ENCODE data around the gene CLMN.

The CLMN gene

DNA sequence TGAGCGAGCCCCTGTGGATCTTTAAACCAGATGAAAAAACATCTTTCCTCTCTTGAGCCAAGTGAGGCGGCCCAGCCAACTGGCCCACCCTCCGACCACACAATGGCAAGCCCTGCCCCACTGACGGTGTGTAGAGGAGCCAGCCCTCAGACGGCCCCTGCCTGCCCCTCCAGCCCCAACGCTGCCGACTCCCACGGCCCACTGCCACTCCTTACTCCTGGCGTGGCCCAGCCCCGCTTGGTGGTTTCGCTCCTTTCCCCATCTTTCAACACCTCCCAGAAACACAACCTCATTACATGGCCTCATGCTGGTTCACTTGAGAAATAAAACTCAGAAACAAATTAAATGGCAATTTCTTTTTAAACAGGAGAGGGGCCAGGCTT lies 81.8 kb downstream of the CLMN start:
- no peak for DNase-seq (ENCODE audit: low spot score)

DNA sequence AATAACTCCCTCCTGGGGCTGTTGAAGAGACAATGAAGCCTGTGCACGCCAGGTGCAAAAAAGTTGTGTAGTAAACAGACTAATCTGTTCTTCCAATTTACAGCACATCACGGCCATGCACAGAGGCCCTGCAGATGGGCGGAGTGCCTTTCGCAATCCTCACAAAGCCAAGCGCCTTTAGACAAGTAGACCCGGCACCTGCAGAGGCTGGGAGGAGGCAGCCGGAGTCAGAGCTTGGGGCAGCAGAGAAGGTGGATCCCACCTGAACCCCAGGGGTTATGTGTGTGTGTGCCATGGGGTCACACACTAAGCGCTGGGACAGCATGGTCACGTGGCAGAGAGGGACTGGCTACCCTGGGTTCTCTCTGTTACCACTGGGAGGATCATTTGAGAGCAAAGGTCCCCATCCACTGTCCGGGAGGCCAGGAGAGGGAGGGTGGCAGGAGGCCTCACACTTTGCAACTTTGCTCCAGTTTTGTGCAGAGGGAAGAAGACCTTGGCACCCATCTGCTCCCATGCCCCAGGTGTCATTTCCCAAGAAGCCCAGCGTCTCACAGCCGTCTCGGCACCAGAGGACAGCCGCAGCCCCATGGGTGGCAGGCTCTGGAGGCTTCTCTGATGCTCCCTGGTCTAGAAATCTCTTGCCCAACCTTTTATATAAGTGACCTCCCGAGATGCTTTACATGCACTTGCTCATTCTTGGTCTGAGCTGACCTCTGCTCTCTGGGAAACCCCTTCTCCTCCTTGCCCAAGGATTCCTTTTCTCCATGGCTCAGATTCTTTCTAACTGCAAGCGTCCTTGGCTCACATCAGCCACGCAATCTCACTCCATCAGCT lies 82.4 kb downstream of the CLMN start:
- no peak for DNase-seq (ENCODE audit: low spot score)

DNA sequence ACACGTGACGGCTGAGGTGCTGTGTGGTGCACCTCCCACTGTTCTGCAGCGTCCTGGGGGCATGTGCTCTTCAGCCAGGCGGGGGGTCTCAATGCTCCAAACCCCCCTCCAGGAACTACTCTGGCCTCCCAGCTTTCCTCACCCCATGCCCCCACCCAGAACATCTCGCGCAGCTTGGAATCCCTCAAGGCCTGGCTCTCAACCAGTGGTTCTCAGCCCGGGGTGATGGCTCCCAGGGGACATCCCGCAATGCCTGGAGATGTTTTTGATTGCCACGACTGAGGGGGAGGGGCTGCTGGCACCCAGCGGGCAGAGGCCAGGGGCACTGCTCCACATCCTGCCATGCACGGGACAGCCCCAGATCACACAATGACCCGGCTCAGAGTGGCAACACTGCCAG lies 83.5 kb downstream of the CLMN start:
- no peak for DNase-seq (ENCODE audit: low spot score)

DNA sequence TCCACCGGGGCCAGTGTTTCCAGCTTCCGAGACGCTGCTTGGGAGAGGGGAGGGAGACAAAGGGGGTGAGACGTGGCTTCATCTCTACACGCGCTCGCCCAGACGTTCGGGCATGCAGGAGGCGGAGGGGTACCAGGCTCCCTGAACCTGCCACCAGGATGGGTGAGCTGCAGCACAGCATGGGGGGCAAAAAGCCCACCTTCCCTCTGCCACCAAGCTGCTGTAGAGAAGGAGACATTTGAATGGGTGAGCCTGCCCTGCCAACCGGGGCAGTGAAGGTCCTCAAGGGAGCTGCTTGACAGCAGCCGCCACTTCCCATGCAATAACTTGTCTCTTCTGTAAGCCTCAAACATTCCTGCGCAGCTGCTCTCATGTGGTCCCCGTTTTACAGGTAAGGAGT lies 83.9 kb downstream of the CLMN start:
- no peak for DNase-seq (ENCODE audit: low spot score)

DNA sequence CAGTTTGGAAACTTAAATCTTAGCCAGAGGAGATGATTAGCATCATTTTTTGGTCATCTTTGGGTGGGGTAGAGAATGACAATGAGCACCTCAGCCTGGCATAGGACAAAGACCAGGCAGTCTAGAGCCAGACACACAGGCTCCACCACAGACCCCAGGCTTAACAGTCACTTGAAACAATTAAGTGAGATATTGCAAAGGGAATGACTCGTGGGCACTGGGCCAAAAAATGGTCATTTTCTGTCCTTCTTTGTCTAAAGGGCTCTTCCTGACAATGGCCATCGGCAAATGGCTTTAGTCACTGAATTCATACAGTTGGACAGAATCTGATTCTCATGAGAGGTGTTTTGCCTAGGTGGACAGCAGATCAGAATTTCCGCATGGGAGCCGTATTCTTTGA lies 84.4 kb downstream of the CLMN start:
- no peak for DNase-seq (ENCODE audit: low spot score)

DNA sequence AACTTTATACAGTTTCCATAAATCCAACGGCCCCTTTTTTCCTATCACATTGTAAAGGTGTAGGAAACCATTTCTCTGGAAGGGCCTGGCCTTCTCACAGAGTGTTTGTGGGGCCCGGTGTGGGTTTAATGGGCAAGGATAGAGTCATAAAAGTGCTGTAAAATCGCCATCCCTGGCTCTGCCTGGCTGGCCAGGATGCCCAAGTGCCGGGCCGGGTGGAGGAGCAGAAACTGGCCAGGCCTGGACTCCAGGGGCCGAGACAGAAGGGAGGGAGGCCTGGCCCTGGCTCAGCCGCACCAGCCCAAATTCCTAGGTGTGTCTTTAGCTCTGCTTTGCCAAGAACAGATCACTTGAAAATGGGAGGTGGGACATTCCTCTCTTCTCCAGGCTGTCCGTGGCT lies 85.3 kb downstream of the CLMN start:
- no peak for DNase-seq (ENCODE audit: low spot score)

DNA sequence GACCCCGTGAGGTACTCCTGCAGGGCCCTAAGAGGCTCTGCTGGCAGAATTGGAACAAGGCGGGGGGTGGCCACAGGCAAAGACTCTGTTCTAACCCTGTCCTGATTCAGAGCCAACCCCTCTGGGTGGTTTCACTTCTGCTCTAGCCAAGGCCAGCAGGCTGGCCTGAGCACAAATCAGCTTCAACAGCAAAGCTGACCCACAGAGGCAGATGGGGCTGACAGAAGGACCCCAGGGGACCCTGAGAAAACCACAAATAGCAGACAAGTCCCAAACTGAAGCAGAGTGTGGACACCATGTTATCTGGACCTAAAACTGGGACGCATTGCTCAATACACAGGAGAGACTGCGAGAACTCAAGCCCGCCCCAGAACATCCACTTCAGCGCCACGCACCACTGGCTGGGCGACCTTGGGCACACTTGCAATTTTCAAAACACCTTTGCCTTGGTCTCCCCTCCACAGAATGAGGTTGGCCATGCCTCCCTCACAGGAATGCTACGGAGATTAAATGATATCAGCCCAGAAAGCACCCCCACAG lies 85.9 kb downstream of the CLMN start:
- no peak for DNase-seq (ENCODE audit: low spot score)

DNA sequence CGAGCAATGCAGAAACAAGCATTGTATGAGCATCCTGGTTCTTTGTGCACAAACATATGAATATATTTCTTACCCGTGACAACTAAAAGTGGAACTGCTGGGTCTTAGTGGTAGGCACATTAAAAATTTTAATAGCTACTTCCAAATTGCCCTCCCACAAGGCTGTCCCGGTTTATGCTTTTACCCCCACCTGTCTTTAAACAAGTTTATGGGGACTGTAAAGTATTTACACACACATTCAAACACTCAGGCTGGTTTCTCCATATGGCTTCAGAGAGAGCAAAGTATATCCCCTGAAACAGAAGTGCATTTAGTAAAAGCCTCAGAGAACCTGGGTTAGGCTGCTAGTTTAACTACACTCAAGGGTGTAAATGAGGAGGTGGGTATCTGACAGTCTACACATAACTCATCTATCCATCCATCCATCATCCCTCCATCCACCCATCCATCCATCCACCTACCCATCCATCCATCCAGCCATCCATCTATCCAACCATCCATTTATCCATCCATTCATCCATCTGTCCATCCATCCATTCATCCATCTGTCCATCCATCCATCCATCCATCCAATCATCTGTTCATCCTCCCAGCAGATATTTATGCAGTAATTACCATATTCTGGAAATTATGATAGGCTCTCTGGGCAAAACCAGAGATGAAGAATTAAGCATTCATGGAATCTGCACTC lies 86.7 kb downstream of the CLMN start:
- DNase-seq (ENCODE audit: low spot score), result no peak

DNA sequence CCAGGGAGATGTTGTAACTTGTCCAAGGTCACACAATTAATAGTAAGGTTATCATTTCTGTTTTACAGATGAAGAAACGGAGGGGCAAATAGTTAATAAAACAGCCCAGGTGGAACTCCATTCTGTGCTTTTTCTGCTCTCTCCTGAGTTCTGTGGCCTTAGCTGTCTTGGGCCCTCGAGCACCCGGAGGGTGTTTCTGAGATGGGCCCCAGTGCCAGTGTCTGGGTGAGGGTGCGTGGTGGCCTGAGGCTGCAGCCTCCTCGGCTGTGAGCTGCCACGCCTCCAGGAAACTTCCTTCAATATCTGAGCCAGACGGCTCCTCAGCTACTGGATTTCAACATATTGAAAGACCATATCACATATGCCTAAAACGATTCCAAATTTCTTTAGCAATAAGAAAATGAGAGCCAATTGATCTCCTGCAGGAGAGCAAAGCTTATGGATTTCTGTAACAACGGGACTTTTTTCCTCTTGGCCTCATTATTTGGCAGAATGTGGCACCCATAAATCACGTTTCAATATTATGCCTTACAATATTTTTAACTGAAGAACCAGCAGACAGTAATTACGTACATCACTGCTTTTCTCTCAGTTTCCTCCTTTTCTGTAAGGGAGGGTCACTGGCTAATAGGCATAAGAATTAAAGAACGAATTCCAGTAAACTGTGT lies 87.6 kb downstream of the CLMN start:
- DNase-seq (ENCODE audit: low spot score), result no peak

DNA sequence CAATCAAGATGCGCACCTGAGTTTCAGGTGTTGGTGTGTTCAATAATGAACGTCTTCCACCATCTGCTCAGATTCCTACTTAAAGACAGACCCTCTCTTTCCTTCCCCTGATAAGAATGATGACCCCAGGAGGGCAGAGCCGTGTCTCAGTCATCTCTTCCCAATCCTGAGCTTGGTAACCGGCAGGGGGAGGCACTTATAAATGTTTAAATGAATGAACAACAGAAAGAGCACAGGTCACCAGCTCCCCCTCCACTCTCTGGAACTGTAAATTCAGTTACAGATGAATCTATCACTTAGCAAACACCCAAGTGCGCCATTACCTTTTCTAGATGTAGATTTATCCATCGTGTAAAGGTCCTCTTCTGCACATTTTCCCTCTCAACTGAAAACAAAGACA lies 90.0 kb downstream of the CLMN start:
- DNase-seq (ENCODE audit: low spot score), result no peak

DNA sequence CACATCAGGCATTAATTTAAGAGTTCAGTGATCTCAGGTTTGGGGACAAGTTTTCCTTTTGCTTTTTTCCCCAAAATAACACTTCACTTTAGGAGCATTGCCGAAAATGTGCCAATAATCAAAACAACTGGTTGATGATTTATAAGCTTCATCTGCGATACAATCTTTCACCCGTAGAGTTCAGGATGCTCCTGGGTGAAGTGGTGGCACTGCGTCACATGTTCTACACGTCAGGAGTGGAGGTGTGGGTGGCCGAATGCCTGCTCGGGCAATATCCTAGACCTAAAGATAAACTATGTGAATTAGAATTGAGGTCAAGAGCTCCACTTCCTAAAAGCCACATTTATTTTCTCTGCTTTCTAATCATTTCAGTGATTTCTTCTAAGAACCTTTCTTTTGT lies 91.5 kb downstream of the CLMN start:
- no peak for DNase-seq (ENCODE audit: low spot score)

DNA sequence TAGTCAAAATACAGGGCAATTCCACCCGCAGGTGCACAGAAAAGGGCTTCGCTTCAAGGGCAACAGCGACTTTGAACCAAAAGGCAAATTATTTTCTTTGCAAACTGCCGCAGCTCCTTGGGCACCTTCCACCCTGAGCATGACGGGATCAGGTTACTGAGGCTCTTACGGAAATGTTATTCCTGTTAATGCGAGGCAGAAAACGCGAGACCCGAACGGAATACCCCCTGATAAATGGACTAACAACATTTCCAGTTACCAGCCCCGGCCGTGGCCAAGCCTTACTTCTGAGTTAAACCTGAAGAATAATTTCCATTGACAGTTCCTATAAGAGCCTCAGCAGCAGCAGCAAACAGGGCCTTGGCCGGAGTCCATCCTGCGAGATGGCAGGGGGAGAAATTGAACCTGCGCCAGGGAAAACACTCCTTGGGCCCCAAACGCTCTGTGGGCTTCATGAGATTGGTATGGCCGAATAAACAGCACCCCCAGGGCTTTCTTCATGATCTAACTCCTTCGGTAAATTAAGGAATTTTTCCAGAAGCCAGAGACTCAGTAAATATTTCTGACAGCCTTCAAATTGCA lies 92.3 kb downstream of the CLMN start:
- no peak for DNase-seq (ENCODE audit: low spot score)

DNA sequence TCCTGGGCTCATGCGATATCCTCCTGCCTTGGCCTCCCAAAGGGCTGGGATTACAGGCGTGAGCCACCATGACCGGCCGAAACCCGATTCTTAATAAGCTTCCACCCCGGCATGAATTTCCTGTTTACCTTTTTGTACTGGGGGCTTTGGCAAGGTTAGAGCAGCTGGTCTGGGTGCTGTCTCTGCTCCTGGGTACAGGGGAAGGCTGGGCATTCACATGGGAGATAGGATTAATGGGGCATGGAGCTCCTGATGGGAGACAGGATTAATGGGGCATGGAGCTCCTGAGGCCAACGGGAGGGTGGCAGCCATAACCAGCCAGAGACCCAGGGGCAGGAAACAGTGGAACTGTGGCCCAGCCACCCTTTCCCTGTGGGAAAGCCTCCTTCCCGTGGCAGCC lies 92.9 kb downstream of the CLMN start:
- DNase-seq (ENCODE audit: low spot score), result no peak

DNA sequence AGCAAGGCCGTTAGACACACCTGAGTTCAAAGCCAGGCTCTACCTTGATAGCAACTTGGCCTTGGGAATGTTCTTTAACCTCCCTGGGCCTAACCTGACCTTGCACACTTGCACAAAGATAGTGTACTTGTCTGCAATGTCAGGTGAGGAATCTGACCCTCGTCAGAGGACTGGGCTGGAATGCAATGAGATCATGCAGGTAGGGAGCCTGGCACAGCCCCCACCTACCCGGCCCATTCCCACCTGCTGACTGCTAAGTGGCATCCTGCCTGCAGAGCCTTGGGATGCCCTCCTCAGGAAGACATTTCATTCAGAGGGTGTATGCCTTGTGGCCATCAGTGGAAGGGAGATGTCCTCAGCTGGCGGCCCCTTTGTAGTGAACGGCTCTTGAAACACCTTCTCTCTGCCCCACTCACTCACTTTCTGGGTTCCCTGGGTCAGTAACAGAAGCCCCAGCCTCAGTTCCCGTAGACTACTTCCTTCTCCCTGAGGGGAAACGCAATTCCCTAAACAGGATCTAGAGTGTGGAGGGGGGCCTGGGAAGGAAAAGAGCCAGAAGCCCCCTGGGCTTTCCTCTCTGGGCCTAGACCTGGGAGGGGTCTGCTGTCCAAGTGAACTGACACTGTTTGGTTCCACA lies 94.3 kb downstream of the CLMN start:
- DNase-seq (ENCODE audit: low spot score), result no peak

DNA sequence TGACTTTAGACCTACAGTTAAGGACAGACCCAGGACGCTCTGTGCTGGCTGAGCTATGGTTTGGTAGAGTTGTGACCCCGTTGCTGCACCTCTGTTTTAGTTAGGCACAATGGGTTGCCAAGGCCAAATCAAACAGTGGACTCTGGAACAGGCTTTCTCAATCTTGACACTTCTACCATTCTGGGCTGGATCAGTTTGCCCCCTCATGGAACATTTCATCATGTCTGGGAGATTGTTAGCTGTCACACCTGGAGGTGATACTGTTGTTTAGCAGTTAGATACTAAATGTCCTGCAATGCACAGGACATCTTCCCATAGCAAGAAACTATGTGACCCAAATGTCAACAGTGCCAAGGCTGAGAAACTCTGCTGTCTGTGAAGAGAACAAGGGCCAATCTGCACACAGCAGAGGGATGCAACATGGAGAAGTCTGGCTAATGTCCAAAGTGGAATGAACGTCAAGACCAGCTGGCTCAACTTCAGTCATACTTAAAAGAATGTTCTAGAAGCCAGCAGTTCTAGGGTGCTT lies 96.8 kb downstream of the CLMN start:
- DNase-seq (ENCODE audit: low spot score), result no peak

DNA sequence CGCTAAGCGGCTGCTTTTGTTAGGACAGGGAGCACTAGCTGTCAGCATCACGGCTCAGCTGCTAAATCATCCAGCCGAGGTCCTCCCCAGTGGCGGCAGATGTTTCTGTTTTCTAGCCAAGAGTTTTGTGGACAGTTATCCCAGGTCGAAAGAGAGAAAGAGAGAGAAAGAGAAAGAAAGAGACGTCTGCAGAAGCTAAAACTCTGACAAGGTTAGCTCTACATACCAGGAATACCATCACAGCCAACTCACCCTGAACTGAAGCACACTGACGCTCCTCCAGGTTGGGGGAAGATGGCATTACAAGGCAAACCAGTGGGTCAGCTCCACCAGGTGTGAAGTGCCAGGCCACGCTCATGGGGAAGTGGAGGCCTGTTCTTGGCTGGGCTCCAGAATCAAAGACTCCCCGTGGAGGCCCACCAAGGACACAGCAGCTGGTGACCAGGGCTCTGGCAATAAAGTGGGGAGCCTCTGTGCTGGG lies 97.5 kb downstream of the CLMN start:
- DNase-seq (ENCODE audit: low spot score), result no peak

DNA sequence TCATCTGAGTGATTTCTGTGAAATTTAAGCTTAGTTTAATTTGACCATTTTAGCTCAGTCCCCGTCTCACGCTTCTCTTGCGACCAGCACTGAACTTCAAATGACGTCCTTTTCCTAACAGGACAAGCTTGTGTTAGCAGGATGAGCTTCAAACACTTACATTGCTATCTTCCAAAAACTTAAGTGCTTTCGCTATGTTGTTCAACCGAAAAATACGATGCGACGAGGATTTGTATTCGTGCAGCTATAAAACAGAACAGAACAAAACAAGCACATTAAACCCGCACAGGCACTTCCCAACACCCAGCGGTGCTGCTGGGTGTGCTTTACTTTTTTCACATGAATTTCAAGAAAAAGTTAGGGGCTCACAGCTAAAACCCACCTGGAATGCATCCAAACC lies 98.2 kb downstream of the CLMN start:
- no peak for DNase-seq (ENCODE audit: low spot score)

DNA sequence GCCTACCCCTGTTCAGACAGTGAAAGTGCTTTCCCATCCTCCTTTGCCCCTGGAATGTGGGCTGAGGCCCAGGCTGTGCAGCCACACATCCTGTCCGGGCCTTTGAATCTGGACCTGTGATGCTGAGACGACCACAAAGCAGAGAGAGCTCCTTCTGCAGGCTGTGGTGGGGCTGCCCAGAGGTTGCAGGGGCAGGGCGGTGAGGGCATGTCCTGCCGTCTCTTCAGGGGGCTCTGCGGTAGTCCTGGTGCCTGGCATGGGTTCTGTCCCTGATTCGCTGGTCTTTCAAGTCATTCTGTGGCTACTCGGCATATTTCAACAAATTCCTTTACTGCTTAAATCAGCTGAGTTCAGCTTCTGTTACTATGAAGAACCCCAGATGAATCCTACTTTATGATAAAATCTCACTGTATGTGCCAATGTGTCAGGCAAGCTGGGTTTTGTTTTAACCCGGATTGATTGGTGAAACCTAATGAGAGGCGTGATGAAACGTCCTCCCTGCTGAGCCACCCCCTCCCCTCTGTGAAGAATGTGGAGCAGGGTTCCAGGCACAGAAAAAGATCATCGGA lies 99.0 kb downstream of the CLMN start:
- no peak for DNase-seq (ENCODE audit: low spot score)

DNA sequence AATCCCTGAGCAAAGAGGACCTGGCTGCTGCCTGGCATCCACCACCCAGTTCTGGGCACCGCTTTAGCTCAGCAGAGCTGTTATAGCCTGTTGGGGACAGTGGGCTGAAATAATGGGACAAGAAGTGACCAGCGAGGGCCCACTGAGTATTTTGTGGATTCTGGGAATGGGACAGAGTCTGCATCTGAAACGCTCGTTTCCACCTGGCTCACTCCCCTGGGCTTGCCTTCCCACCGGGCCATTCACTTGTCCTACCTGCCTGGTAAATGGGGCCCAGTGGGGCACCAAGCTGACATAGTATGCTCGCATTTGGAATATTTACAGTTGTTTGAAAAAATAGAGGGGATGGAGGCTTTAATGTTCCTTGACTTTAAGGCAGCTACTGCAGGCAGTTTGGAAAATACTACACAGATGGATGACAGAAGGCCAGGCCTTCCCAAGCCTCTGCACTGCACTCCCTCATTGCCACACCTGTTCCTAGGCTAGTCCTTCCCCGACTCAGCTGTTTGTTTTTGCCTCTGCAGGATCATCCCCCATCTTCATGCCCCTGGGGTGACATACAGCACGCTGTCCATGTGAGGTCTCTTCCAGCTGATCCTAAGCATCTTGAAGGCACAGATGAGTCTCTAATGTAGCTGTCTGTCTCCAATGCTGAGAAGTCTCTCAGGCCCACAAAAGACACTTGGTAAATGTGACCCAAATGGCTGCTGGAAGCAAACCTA lies 101.1 kb downstream of the CLMN start:
- DNase-seq (ENCODE audit: low spot score), result no peak

DNA sequence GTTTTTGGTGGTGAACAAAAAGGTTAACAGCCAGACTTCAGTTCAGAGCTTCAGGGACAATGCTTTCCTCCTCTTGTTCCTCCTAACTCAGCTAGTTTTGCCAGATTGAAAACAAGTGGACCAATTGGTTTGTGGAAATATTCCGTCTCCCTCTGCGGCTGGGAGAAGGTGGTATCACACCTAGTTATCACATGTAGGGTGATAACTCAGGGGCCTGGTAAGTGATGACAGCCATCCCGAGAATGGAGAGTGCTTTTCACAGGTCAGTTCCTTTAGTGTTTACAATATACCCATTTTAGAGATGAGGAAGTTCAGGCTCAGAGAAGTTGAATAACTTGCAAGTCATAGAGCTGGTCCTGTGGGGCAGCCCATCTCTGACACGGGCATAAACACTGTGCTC lies 101.7 kb downstream of the CLMN start:
- no peak for DNase-seq (ENCODE audit: low spot score)

Measured in AG08396 (cell line).